ENCODE results near the gene PARVA. TPM values are rescaled to one million over a fixed set of nuclear protein-coding genes. Genes with fewer than 3 reads are reported as not detected.

PARVA gene
- total RNA-seq, 1 experiment from 2014 or later = 31.5 TPM

GRCh38 chr11:12536566-12536965 is 159.2 kb downstream of the PARVA start:
- no TSS peak for BruUV-seq (replicated peaks)
- Histone ChIP-seq H3K36me3 (ENCODE audit: low read depth) (no peaks in the 10 kb centered on the region), H3K9me3 (ENCODE audit: insufficient read depth, low read depth) (no peaks in the 10 kb centered on the region), H3K27me3 (ENCODE audit: insufficient read depth, low read depth) (no peaks in the 10 kb centered on the region), H3K4me2 (no peak overlapping the region), H3K27ac (no peak overlapping the region), H4K20me1 (ENCODE audit: insufficient read depth) (no peaks in the 10 kb centered on the region), H3K9me2 (ENCODE audit: insufficient read depth) (no peaks in the 10 kb centered on the region), H2AFZ (no peak overlapping the region), H3K79me2 (ENCODE audit: low read depth) (no peaks in the 10 kb centered on the region), H3K4me1 (replicated peaks; ENCODE audit: insufficient read depth) (peaks cover 16% of the 10 kb centered on the region), H3K4me3 (no peak overlapping the region), H3F3A (ENCODE audit: insufficient read depth, low read depth) (0 out of 2 replicates have a peak, but pooled peaks cover 5% of the 10 kb centered on the region)
- intact Hi-C loops (cut with micrococcal nuclease; ENCODE audit: unreplicated experiment) = no loop called here
- TF ChIP-seq, protein P1, sequence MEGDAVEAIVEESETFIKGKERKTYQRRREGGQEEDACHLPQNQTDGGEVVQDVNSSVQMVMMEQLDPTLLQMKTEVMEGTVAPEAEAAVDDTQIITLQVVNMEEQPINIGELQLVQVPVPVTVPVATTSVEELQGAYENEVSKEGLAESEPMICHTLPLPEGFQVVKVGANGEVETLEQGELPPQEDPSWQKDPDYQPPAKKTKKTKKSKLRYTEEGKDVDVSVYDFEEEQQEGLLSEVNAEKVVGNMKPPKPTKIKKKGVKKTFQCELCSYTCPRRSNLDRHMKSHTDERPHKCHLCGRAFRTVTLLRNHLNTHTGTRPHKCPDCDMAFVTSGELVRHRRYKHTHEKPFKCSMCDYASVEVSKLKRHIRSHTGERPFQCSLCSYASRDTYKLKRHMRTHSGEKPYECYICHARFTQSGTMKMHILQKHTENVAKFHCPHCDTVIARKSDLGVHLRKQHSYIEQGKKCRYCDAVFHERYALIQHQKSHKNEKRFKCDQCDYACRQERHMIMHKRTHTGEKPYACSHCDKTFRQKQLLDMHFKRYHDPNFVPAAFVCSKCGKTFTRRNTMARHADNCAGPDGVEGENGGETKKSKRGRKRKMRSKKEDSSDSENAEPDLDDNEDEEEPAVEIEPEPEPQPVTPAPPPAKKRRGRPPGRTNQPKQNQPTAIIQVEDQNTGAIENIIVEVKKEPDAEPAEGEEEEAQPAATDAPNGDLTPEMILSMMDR (conservative IDR thresholded peaks at IDR 0.05) = no peak
- TF ChIP-seq EZH2 (IDR thresholded peaks at IDR 0.05; ENCODE audit: low read depth) = no peak
- ChIA-PET POLR2A (ENCODE audit: unreplicated experiment) (no interaction called here), CTCF (no interaction called here)
- no peak for DNase-seq

GRCh38 chr11:12537778-12538401 is 160.5 kb downstream of the PARVA start:
- Histone ChIP-seq H2AFZ (no peak overlapping the region), H3K36me3 (ENCODE audit: low read depth) (no peaks in the 10 kb centered on the region), H3K9me2 (ENCODE audit: insufficient read depth) (no peaks in the 10 kb centered on the region), H3K27ac (no peak overlapping the region), H3K9me3 (ENCODE audit: insufficient read depth, low read depth) (no peaks in the 10 kb centered on the region), H3K4me3 (no peak overlapping the region), H3K27me3 (ENCODE audit: insufficient read depth, low read depth) (no peaks in the 10 kb centered on the region), H4K20me1 (ENCODE audit: insufficient read depth) (no peaks in the 10 kb centered on the region), H3K4me1 (replicated peaks; ENCODE audit: insufficient read depth) (peaks cover 16% of the 10 kb centered on the region), H3K4me2 (no peak overlapping the region), H3K79me2 (ENCODE audit: low read depth) (no peaks in the 10 kb centered on the region), H3F3A (ENCODE audit: insufficient read depth, low read depth) (0 out of 2 replicates have a peak, but pooled peaks cover 5% of the 10 kb centered on the region)
- no peak for TF ChIP-seq EZH2 (IDR thresholded peaks at IDR 0.05; ENCODE audit: low read depth)
- TF ChIP-seq, protein P1 (conservative IDR thresholded peaks at IDR 0.05) = no peak
- intact Hi-C loops (cut with micrococcal nuclease; ENCODE audit: unreplicated experiment) = no loop called here
- BruUV-seq (replicated peaks) = no TSS peak
- DNase-seq = no peak
- POLR2A ChIA-PET (ENCODE audit: unreplicated experiment) = no interaction called here
- CTCF ChIA-PET = no interaction called here

GRCh38 chr11:12538889-12539421 is 161.6 kb downstream of the PARVA start:
- H3K4me3 ChIP-seq = no peak overlapping the region
- intact Hi-C loops (cut with micrococcal nuclease; ENCODE audit: unreplicated experiment) = no loop called here
- H3F3A ChIP-seq (ENCODE audit: insufficient read depth, low read depth) = 0 out of 2 replicates have a peak, but pooled peaks cover 5% of the 10 kb centered on the region
- H3K79me2 ChIP-seq (ENCODE audit: low read depth) = no peaks in the 10 kb centered on the region
- no peak overlapping the region for H2AFZ ChIP-seq
- no peaks in the 10 kb centered on the region for H3K9me2 ChIP-seq (ENCODE audit: insufficient read depth)
- no peaks in the 10 kb centered on the region for H4K20me1 ChIP-seq (ENCODE audit: insufficient read depth)
- no peak for DNase-seq
- no TSS peak for BruUV-seq (replicated peaks)
- H3K9me3 ChIP-seq (ENCODE audit: insufficient read depth, low read depth) = no peaks in the 10 kb centered on the region
- H3K27ac ChIP-seq = peak overlapping the region; percentile 50
- ChIA-PET POLR2A (ENCODE audit: unreplicated experiment) (no interaction called here), CTCF (no interaction called here)
- H3K4me1 ChIP-seq (replicated peaks; ENCODE audit: insufficient read depth) = peaks cover 16% of the 10 kb centered on the region
- TF ChIP-seq, protein P1 (conservative IDR thresholded peaks at IDR 0.05) = no peak
- no peak for TF ChIP-seq EZH2 (IDR thresholded peaks at IDR 0.05; ENCODE audit: low read depth)
- no peaks in the 10 kb centered on the region for H3K27me3 ChIP-seq (ENCODE audit: insufficient read depth, low read depth)
- no peak overlapping the region; the same call in 1 of the 2 replicates for H3K4me2 ChIP-seq
- H3K36me3 ChIP-seq (ENCODE audit: low read depth) = no peaks in the 10 kb centered on the region
